ENCODE results near the gene MYLK2. TPM values are rescaled to one million over a fixed set of nuclear protein-coding genes. Genes with fewer than 3 reads are reported as not detected.
A peak's percentile ranks its signal among the peaks of the same experiment; 100 is the strongest.

The MYLK2 gene
- total and polyA plus RNA-seq, 12 donors: 0.06 to 2.1 (median 0.24) TPM; not detected in 2

DNA sequence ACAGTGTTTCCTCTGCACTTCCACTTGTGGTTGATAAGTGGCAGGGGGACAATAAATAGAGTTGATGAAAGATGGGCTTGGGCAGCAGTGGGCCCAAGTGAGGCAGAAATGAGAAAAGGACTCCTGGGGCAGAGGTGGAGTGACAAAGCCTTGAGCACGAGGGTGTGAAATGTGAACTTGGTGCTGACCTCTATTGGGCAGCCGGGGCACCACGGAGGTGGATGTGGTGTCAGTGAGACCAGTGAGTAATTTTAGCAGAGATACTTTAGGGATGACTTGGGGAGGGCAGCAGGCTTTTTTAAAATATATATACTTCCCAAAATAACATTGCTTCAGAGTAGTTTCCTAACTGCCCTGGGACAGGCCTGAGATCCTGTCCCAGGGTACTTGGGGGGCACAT lies 30.6 kb upstream of the MYLK2 start:
- intact Hi-C loops (cut with DNase I): no loop called here
- Histone ChIP-seq H3K4me3 (no peak overlapping the region), H3K27me3 (no peaks in the 10 kb centered on the region), H3K27ac (no peak overlapping the region), H3K4me1 (no peaks in the 10 kb centered on the region), H3K36me3 (peaks cover 0 to 85% (median 0%) of the 10 kb centered on the region in 9 donors), H3K9me3 (no peaks in the 10 kb centered on the region)
- DNase-seq (no peak), ATAC-seq (peak in 2 of 8 donors; percentile 47 to 68)
- TF ChIP-seq, protein P1, sequence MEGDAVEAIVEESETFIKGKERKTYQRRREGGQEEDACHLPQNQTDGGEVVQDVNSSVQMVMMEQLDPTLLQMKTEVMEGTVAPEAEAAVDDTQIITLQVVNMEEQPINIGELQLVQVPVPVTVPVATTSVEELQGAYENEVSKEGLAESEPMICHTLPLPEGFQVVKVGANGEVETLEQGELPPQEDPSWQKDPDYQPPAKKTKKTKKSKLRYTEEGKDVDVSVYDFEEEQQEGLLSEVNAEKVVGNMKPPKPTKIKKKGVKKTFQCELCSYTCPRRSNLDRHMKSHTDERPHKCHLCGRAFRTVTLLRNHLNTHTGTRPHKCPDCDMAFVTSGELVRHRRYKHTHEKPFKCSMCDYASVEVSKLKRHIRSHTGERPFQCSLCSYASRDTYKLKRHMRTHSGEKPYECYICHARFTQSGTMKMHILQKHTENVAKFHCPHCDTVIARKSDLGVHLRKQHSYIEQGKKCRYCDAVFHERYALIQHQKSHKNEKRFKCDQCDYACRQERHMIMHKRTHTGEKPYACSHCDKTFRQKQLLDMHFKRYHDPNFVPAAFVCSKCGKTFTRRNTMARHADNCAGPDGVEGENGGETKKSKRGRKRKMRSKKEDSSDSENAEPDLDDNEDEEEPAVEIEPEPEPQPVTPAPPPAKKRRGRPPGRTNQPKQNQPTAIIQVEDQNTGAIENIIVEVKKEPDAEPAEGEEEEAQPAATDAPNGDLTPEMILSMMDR (IDR thresholded peaks at IDR 0.05): peak in 2 of 9 donors; percentile 9 to 30
- 36 to 61% methylated on average over 3 of the region's 3 CpGs for WGBS, 2 donors

GRCh38 chr20:31790401-31790800 lies 28.8 kb upstream of the MYLK2 start:
- intact Hi-C loops (cut with DNase I): no loop called here
- H3K27ac ChIP-seq: no peak overlapping the region

GRCh38 chr20:31797364-31797763 lies 21.8 kb upstream of the MYLK2 start:
- H3K9me3 ChIP-seq: no peaks in the 10 kb centered on the region
- intact Hi-C loops (cut with DNase I): no loop called here
- no peaks in the 10 kb centered on the region for H3K4me1 ChIP-seq

More at GRCh38 chr20:31790401-31790800, 28.8 kb upstream of the MYLK2 start:
- TF ChIP-seq, protein P1 (IDR thresholded peaks at IDR 0.05): no peak
- ATAC-seq: no peak
- WGBS, 2 donors: 89 to 97% methylated on average over 3 of the region's 3 CpGs
- H3K4me1 ChIP-seq: no peaks in the 10 kb centered on the region
- DNase-seq: no peak
- no peaks in the 10 kb centered on the region for H3K9me3 ChIP-seq
- H3K27me3 ChIP-seq: no peaks in the 10 kb centered on the region
- H3K4me3 ChIP-seq: no peak overlapping the region
- H3K36me3 ChIP-seq: peaks cover 0 to 82% (median 0%) of the 10 kb centered on the region in 9 donors

DNA sequence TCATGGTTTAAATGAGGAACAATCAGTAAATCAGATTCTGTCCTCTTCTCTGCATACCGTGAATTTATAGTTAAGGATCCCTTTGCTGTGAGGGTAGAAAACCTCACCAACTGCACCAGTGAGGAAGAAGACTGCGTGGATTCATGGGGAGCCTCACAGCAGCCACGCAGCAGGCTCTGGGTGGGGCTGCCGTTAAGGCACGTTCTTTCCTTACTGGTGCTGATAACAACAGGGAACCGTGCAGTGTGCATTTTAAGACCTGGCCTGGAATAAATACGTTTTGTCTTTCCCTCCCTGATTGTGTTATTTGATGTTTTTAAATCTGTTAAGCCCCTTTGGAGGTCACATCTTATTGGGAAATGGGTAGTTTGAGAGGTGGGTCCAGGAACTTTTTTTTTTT lies 17.6 kb upstream of the MYLK2 start:
- H3K27me3 ChIP-seq: no peaks in the 10 kb centered on the region
- H3K36me3 ChIP-seq: peaks cover 0 to 61% (median 0%) of the 10 kb centered on the region in 9 donors
- 51 to 61% methylated on average over 7 of the region's 7 CpGs for WGBS, 2 donors
- no peak for ATAC-seq
- H3K9me3 ChIP-seq: no peaks in the 10 kb centered on the region
- TF ChIP-seq, protein P1 (IDR thresholded peaks at IDR 0.05): no peak
- no peak for DNase-seq
- H3K27ac ChIP-seq: no peak overlapping the region
- H3K4me1 ChIP-seq: peaks cover 0 to 6% (median 0%) of the 10 kb centered on the region in 9 donors
- intact Hi-C loops (cut with DNase I): no loop called here
- H3K4me3 ChIP-seq: no peak overlapping the region

More at GRCh38 chr20:31797364-31797763, 21.8 kb upstream of the MYLK2 start:
- DNase-seq (no peak), ATAC-seq (no peak)
- Histone ChIP-seq H3K4me3 (no peak overlapping the region), H3K27ac (no peak overlapping the region), H3K27me3 (no peaks in the 10 kb centered on the region), H3K36me3 (peaks cover 0 to 85% (median 0%) of the 10 kb centered on the region in 9 donors)
- TF ChIP-seq, protein P1 (IDR thresholded peaks at IDR 0.05): no peak
- 83 to 94% methylated on average over 3 of the region's 3 CpGs for WGBS, 2 donors

All from heart right ventricle (tissue), 16 donors.